ENCODE data around the gene BMF.

GRCh38 chr15:40111888-40112287 lies 3.2 kb upstream of the BMF start:
- TF ChIP-seq CTCF (conservative IDR thresholded peaks at IDR 0.05; ENCODE audit: low read length), result no peak
- no peak for TF ChIP-seq EZH2phosphoT487 (IDR thresholded peaks at IDR 0.05; ENCODE audit: borderline replicate concordance, low read depth, low read length)
